GM12878 (cell line): ENCODE results near the gene UBE2E2. TPM values are rescaled to one million over a fixed set of nuclear protein-coding genes. Genes with fewer than 3 reads are reported as not detected.
A peak's percentile ranks its signal among the peaks of the same experiment; 100 is the strongest.

ENCODE experiments used
- ATAC-seq: fragments of 200-7000 bp; cut with Tn5 transposase; 3 replicates; pipeline ENCODE4 v1.9.1; 2020; ENCODE audit warnings: mild to moderate bottlenecking, moderate library complexity
- BruUV-seq: library from RNA; stranded (reverse); fragments of 400-500 nt; replicated peaks from 2 replicates; lab custom pipeline; 2021; lab: Mats Ljungman, UMichigan
- CTCF ChIA-PET: fragments of 300-600 bp; sonication (Branson Sonifier 250); formaldehyde crosslinking; extraction: SDS; loops from one replicate; lab custom pipeline; 2021; ENCODE audit warnings: inconsistent platforms; lab: Yijun Ruan, JAX
- POLR2A ChIA-PET: fragments of 350-600 bp; formaldehyde crosslinking; extraction: SDS; loops from one replicate; lab custom pipeline; 2021; ENCODE audit warnings: inconsistent platforms; lab: Charles Lee
- RAD21 ChIA-PET: fragments of 300-600 bp; sonication (Branson Sonifier 250); formaldehyde crosslinking; loops from one replicate; lab custom pipeline; 2023; ENCODE audit warnings: antibody characterized with exemption; ENCODE audit not compliant: unreplicated experiment; lab: Charles Lee
- SMC1A ChIA-PET: fragments of 300-600 bp; sonication (Branson Sonifier 250); formaldehyde crosslinking; loops from one replicate; lab custom pipeline; 2023; ENCODE audit not compliant: unreplicated experiment, uncharacterized antibody; lab: Charles Lee
- DNase-seq: peaks from one replicate; pipeline ENCODE4 v3.0.0-alpha.2; 2011; ENCODE audit warnings: low read depth, low spot score
- FAIRE-seq: peaks from 3 replicates; lab custom pipeline; 2011; peaks lifted over from hg19 to GRCh38; lab: Jason Lieb, UNC
- H2AFZ ChIP-seq: 2 replicates; pipeline ENCODE4 v1.6.0; 2011; ENCODE audit warnings: low read depth, low read length, control low read depth; ENCODE audit not compliant: control insufficient read depth
- H3K27ac ChIP-seq: 2 replicates; pipeline ENCODE4 v1.5.1; 2011; ENCODE audit warnings: control low read depth; ENCODE audit not compliant: control insufficient read depth, insufficient read depth
- H3K27me3 ChIP-seq, 2 experiments: replicated peaks in 1 of 2; 2 replicates each; pipeline versions ENCODE4 v1.6.0 to v1.6.1; 2011; ENCODE audit warnings: low read length in 1 of 2; ENCODE audit not compliant: control insufficient read depth in 2 of 2, insufficient read depth in 2 of 2
- H3K36me3 ChIP-seq, 2 experiments: 2 replicates each; pipeline ENCODE4 v1.5.1; 2011; ENCODE audit warnings: low read length in 1 of 2; ENCODE audit not compliant: control insufficient read depth in 2 of 2, insufficient read depth in 2 of 2
- H3K4me1 ChIP-seq: 2 replicates; pipeline ENCODE4 v1.6.1; 2011; ENCODE audit warnings: mild to moderate bottlenecking, low read length, moderate library complexity, mixed read lengths; ENCODE audit not compliant: control insufficient read depth, insufficient read depth
- H3K4me2 ChIP-seq: 2 replicates; pipeline ENCODE4 v1.6.0; 2011; ENCODE audit warnings: control low read depth; ENCODE audit not compliant: control insufficient read depth, insufficient read depth
- H3K4me3 ChIP-seq: fragments of 200-600 bp; sonication (generic); 2 replicates; pipeline ENCODE4 v1.5.1; 2016
- H3K79me2 ChIP-seq: 2 replicates; pipeline ENCODE4 v1.6.0; 2011; ENCODE audit warnings: low read length; ENCODE audit not compliant: control insufficient read depth, insufficient read depth
- H3K9ac ChIP-seq: 2 replicates; pipeline ENCODE4 v1.8.0; 2011; ENCODE audit warnings: low read length, control low read depth, mixed read lengths; ENCODE audit not compliant: control insufficient read depth, insufficient read depth
- H3K9me3 ChIP-seq: replicated peaks from 3 replicates; pipeline ENCODE4 v1.5.1; 2011; ENCODE audit warnings: mild to moderate bottlenecking, low read length; ENCODE audit not compliant: control insufficient read depth, insufficient read depth
- H4K20me1 ChIP-seq: 2 replicates; pipeline ENCODE4 v1.6.0; 2011; ENCODE audit not compliant: control insufficient read depth, insufficient read depth
- ASH2L ChIP-seq: fragments of 300-600, 200-600 bp; sonication (generic); IDR thresholded peaks from 2 replicates; pipeline ENCODE4 v1.6.1; 2017; ENCODE audit warnings: low read depth, mild to moderate bottlenecking, borderline replicate concordance
- CBFB ChIP-seq: IDR thresholded peaks from 2 replicates; pipeline ENCODE4 v1.6.1; 2016; ENCODE audit warnings: antibody characterized with exemption, low read depth
- CEBPZ ChIP-seq: fragments of 150-350 bp; IDR thresholded peaks from 2 replicates; pipeline ENCODE4 v1.6.1; 2016; ENCODE audit warnings: low read depth, low read length
- FOXM1 ChIP-seq: IDR thresholded peaks from 2 replicates; pipeline ENCODE4 v1.6.1; 2012; ENCODE audit warnings: low read depth, mild to moderate bottlenecking, inconsistent platforms, low read length, moderate library complexity
- MEF2B ChIP-seq: fragments of 450-650 bp; IDR thresholded peaks from 2 replicates; pipeline ENCODE4 v1.6.1; 2018; ENCODE audit warnings: mild to moderate bottlenecking, moderate library complexity; ENCODE audit not compliant: partially characterized antibody, poor library complexity, severe bottlenecking
- NR2F1 ChIP-seq: fragments of 450-650 bp; conservative IDR thresholded peaks from 2 replicates; pipeline ENCODE4 v1.6.1; 2017; ENCODE audit warnings: mild to moderate bottlenecking
- RAD21 ChIP-seq: IDR thresholded peaks from 2 replicates; pipeline ENCODE4 v1.6.1; 2011; ENCODE audit warnings: mild to moderate bottlenecking, low read depth, low read length, moderate library complexity; ENCODE audit not compliant: insufficient read depth
- SMC3 ChIP-seq: IDR thresholded peaks from 2 replicates; pipeline ENCODE4 v1.6.1; 2011; ENCODE audit warnings: low read length, improper control_type of control experiment, borderline replicate concordance
- TCF3 ChIP-seq: IDR thresholded peaks from 2 replicates; pipeline ENCODE4 v1.6.1; 2012; ENCODE audit warnings: low read depth, mild to moderate bottlenecking, low read length, borderline replicate concordance; ENCODE audit not compliant: insufficient read depth
- ZNF622 ChIP-seq: fragments of 450-650 bp; IDR thresholded peaks from 2 replicates; pipeline ENCODE4 v1.6.1; 2017; ENCODE audit warnings: mild to moderate bottlenecking, inconsistent platforms
- WGBS: methylation state at CpG from one replicate; pipeline ENCODE4 v1.1.6; 2016; ENCODE audit warnings: low lambda C conversion rate; ENCODE audit not compliant: insufficient replicate concordance, insufficient coverage; ENCODE audit errors: missing lambda C conversion rate; 5-methylcytosine and 5-hydroxymethylcytosine counted together
- in situ Hi-C: fragments of 300-500 bp; cut with MboI; formaldehyde crosslinking; loops from 9 replicates; pipeline ENCODE4 v1.14.3; 2018; ENCODE audit warnings: mixed read lengths
- intact Hi-C: fragments of 100-400 bp; cut with micrococcal nuclease; formaldehyde crosslinking; loops from one replicate; pipeline ENCODE4 v1.14.2; 2022; ENCODE audit not compliant: unreplicated experiment
- polyA plus RNA-seq, 11 experiments: library from polyadenylated mRNA; depleted of rRNA in 4 of 11; unstranded in 6 of 11; stranded (reverse) in 5 of 11; fragments of >200 nt; fragmentation: Nextera tagmentation in 4 of 11; fragmentation: Illumina TruSeq in 1 of 11; extraction: Ambion mirVana in 4 of 11; extraction: Trizol in 1 of 11; gene quantifications; 1 replicate in 1 of 11; 2 replicates in 10 of 11; pipeline versions ENCODE4 v1.2.1 to v1.2.3, GENCODE V29; 2011 to 2016; ENCODE audit warnings: inconsistent platforms in 2 of 11, missing spikeins in 2 of 11, low read depth in 1 of 11
- total RNA-seq, 4 experiments: library from RNA; depleted of rRNA in 3 of 4; stranded (reverse); fragments of >200 nt in 3 of 4; fragmentation: Illumina TruSeq in 1 of 4; extraction: Trizol in 1 of 4; gene quantifications; 2 replicates each; pipeline versions ENCODE4 v1.2.1 to v1.2.3, GENCODE V29; 2013 to 2021
- TF ChIP-seq, protein P1 (sequence below): IDR thresholded peaks from 2 replicates; pipeline ENCODE4 v1.6.1; 2011; ENCODE audit warnings: low read depth, low read length, improper control_type of control experiment, borderline replicate concordance

UBE2E2 gene
- total and polyA plus RNA-seq, 10 of the 15 experiments (the other 5 are each of a cell fraction or from before 2014, with no cell fraction given) = 8.7 to 71.0 (median 36.4) TPM

GRCh38 chr3:23219552-23219951 is 16.4 kb downstream of the UBE2E2 start:
- Histone ChIP-seq H3K27me3 (no peaks in the 10 kb centered on the region), H3K4me2 (peak overlapping the region; percentile 61), H3K27ac (peak overlapping the region; percentile 41), H3K79me2 (peaks cover 64% of the 10 kb centered on the region), H3K4me3 (no peak overlapping the region), H4K20me1 (no peaks in the 10 kb centered on the region), H3K9ac (no peak overlapping the region), H2AFZ (no peak overlapping the region; the same call in 1 of the 2 replicates), H3K4me1 (peaks cover 36% of the 10 kb centered on the region), H3K36me3 (no peaks in the 10 kb centered on the region), H3K9me3 (peaks cover 5% of the 10 kb centered on the region)
- CTCF ChIA-PET = interaction anchor here (0.7 to 1.6 kb wide), 2 partner anchors 13 to 21 kb away, joined by 3 read pairs; no protein-coding TSS in a partner anchor
- FAIRE-seq = no peak
- TF ChIP-seq MEF2B = peak; percentile 0
- TF ChIP-seq RAD21 = no peak
- DNase-seq = no peak
- RAD21 ChIA-PET = interaction anchor here (1.0 to 4.3 kb wide), 2 partner anchors 13 to 34 kb away, joined by 3 to 29 read pairs; no protein-coding TSS in a partner anchor
- SMC1A ChIA-PET = interaction anchor here (0.6 to 4.6 kb wide), 12 partner anchors 10 to 497 kb away, joined by 3 to 23 read pairs (median 4); no protein-coding TSS in a partner anchor
- intact Hi-C loops = loop anchor here (5.0 kb wide), 1 partner anchor 588 kb away; the partner anchor contains the start of gene UBE2E1
- BruUV-seq = no TSS peak
- in situ Hi-C loops = no loop called here
- POLR2A ChIA-PET = interaction anchor here (1.2 to 2.0 kb wide), 2 partner anchors 12 to 15 kb away, joined by 3 to 5 read pairs; no protein-coding TSS in a partner anchor
- peak; percentile 70 for ATAC-seq
- 48% methylated on average over 2 of the region's 2 CpGs for WGBS

DNA sequence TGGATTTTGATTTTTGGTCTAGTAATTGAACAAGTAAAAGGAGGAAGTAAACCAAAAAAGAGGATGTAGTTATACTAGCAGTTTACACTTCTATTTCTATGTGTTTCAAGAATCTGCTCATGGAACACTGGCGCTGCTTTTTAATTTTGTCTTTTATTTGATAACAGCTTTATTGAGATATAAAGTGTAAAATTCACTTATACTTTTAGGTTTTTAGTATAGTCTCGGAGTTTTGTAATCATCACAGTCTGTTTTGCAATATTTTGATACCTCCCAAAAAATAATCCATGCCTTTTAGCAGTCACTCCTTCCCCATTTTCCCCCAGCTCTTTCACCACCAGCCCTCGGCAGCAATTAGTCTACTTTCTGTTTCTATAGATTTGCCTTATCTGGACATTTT is 18.0 kb downstream of the UBE2E2 start:
- H3K4me2 ChIP-seq = peak overlapping the region; percentile 83
- H3K4me3 ChIP-seq = peak overlapping the region; percentile 62
- ChIA-PET RAD21 (interaction anchor here (1.3 to 4.3 kb wide), 2 partner anchors 15 to 33 kb away, joined by 5 to 29 read pairs; no protein-coding TSS in a partner anchor), SMC1A (interaction anchor here (0.7 to 4.6 kb wide), 17 partner anchors 10 to 1099 kb away, joined by 3 to 23 read pairs (median 4); no protein-coding TSS in a partner anchor), CTCF (interaction anchor here (0.7 to 1.9 kb wide), 6 partner anchors 8 to 19 kb away, joined by 3 to 5 read pairs (median 4); no protein-coding TSS in a partner anchor), POLR2A (interaction anchor here (0.6 to 2.0 kb wide), 5 partner anchors 9 to 610 kb away, joined by 3 to 5 read pairs (median 3); no protein-coding TSS in a partner anchor)
- 78% methylated on average over 3 of the region's 3 CpGs for WGBS
- H3K9me3 ChIP-seq = peaks cover 5% of the 10 kb centered on the region
- BruUV-seq = no TSS peak
- peak overlapping the region; percentile 11; the same call in 1 of the 2 replicates for H3K9ac ChIP-seq
- peaks cover 73% of the 10 kb centered on the region for H3K79me2 ChIP-seq
- H3K27ac ChIP-seq = peak overlapping the region; percentile 47; the same call in 1 of the 2 replicates
- no peaks in the 10 kb centered on the region for H3K27me3 ChIP-seq
- no peak for FAIRE-seq
- H3K36me3 ChIP-seq = no peaks in the 10 kb centered on the region
- no peak for DNase-seq
- H4K20me1 ChIP-seq = no peaks in the 10 kb centered on the region
- in situ Hi-C loops = no loop called here
- H2AFZ ChIP-seq = 0 out of 2 replicates have a peak overlapping the region, but pooled peaks have one; percentile 23
- intact Hi-C loops = no loop called here
- H3K4me1 ChIP-seq = peaks cover 36% of the 10 kb centered on the region
- peak; percentile 14 for ATAC-seq
- TF ChIP-seq NR2F1 = no peak
- TF ChIP-seq TCF3 = no peak
- TF ChIP-seq ZNF622 = no peak
- TF ChIP-seq, protein P1, sequence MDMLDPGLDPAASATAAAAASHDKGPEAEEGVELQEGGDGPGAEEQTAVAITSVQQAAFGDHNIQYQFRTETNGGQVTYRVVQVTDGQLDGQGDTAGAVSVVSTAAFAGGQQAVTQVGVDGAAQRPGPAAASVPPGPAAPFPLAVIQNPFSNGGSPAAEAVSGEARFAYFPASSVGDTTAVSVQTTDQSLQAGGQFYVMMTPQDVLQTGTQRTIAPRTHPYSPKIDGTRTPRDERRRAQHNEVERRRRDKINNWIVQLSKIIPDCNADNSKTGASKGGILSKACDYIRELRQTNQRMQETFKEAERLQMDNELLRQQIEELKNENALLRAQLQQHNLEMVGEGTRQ = no peak
- no peak for TF ChIP-seq FOXM1
- no peak for TF ChIP-seq SMC3
- TF ChIP-seq ASH2L = no peak
- no peak for TF ChIP-seq CBFB
- no peak for TF ChIP-seq CEBPZ
